GM21423 (cell line): Measurements from ENCODE around the gene PPP2R5C.
"Not testable (repeated sequence)": the region's sequence is repeated elsewhere in the genome, so short reads cannot be mapped to it uniquely, and the experiment has no call there.

Experiments
- ATAC-seq: cut with Tn5 transposase; IDR thresholded peaks from one replicate; pipeline ENCODE4 v1.9.1; 2021; ENCODE audit warnings: mild to moderate bottlenecking, moderate library complexity; ENCODE audit not compliant: unreplicated experiment

Gene PPP2R5C

DNA sequence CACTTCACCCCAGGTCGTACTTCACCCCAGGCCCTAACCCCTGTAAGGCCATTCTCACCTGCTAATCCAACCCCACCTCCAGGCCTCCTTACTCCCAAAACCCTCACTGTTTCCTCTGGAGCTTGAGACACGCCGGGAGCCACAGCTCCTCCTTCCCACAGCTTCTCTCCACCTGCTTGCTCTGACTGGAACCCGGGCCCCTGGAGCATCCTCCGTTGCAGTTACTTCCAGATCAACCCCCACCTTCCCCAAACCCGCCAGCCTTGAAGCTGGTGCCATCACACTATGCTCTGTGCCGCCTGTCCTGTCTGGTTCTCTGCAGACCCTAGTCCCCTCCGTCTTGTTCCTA is 34.6 kb upstream of the PPP2R5C start:
- no peak for ATAC-seq

DNA sequence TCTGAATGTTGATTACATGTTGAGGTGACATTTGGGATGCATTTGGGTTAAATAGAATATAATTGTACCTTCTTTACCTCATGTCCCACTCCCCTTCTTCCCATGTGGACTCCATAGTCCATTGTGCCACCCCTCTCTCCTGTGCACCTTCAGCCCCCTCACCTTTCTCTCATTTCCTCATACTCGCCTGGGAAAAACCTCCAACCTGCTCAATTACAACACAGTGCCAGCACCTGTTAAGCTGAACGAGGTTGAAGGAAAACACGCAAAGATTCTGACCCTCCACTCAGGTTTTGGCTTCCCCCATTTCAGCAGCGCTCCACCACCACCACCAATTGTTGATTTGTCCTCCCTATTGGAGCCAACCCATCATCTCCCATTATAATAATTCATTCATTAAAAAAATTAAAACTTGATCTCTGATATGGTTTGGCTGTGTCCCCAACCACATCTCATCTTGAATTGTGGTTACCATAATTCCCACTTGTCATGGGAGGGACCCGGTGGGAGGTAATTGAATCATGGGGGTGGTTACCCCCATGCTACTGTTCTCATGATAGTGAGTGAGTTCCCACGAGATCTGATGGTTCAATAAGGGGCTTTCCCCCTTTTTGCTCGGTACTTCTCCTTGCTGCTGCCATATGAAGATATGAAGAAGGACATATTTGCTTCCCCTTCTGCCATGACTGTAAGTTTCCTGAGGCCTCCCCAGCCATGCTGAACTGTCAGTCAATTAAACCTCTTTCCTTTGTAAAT is 33.7 kb upstream of the PPP2R5C start:
- ATAC-seq: no peak

DNA sequence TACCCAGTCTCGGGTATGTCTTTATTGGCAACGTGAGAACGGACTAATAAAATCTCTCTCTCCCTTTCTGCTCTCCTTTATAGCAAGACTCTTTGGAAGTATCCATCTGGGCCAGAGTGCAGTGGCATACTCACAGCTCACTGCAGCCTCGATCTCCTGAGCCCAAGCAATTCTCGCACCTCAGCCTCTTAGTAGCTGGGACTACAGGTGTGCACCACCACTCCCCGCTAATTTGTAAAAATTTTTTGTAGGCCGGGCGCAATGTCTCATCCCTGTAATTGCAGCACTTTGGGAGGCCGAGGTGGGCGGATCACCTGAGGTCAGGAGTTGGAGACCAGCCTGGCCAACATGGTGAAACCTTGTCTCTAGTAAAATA is 33.2 kb upstream of the PPP2R5C start:
- ATAC-seq: no peak

DNA sequence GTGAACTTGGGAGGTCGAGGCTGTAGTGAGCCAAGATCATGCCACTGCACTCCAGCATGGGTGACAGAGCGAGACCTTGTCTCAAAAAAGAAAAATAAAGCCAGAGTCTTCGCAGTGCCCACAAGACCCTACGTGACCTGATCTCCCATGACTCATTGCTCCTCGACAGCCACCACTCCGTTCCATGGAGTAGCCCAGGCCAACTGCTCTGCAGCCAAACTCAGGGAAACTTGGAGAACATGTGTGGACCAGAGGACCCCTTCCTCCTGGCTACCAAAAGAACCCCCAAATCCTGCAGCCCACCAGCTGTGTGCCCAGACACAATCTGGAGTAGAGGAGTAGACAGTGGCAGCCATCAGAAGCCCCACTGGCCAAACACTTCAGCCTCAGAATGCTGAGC is 32.1 kb upstream of the PPP2R5C start:
- ATAC-seq: no peak

DNA sequence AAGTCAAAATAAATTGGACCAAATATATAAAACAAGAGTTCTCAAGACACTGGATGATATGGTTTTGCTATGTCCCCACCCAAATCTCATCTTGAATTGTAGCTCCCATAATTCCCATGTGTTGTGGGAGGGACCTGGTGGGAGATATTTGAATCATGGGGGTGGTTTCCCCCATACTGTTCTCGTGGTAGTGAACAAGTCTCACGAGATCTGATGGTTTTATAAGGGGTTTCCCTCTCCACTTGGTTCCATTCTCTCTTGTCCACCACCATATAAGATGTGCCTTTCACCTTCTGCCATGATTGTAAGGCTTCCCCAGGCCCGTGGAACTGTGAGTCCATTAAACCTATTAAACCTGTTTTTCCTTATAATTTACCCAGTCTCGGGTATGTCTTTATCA is 31.4 kb upstream of the PPP2R5C start:
- not testable (repeated sequence) for ATAC-seq

DNA sequence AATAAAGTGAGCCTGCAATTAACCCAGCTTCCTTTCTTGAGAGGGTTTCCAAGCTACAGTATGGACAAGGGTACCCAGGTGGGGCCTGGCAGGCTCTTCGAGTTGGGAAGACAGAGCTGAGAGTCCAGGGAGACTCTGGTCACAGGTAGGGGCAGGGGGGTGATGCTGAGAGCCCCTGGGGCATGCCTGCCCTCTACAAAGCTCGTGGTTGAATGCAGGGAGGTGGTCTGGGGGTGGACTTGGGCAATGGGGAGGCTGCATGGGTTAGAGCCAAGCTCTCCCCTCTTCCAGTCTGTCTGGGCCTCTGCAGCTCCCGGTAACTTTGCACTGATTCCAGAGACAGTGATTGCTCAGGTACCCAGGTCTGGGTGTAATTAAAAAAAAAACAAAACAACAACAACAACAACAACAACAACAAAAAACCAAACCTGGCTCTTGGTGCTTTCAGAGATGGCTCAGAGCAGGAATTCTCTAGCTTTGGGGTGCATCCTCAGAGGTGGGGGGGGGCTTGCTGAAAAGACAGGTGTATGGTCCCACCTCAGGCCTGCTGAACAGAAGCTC is 30.8 kb upstream of the PPP2R5C start:
- no peak for ATAC-seq

DNA sequence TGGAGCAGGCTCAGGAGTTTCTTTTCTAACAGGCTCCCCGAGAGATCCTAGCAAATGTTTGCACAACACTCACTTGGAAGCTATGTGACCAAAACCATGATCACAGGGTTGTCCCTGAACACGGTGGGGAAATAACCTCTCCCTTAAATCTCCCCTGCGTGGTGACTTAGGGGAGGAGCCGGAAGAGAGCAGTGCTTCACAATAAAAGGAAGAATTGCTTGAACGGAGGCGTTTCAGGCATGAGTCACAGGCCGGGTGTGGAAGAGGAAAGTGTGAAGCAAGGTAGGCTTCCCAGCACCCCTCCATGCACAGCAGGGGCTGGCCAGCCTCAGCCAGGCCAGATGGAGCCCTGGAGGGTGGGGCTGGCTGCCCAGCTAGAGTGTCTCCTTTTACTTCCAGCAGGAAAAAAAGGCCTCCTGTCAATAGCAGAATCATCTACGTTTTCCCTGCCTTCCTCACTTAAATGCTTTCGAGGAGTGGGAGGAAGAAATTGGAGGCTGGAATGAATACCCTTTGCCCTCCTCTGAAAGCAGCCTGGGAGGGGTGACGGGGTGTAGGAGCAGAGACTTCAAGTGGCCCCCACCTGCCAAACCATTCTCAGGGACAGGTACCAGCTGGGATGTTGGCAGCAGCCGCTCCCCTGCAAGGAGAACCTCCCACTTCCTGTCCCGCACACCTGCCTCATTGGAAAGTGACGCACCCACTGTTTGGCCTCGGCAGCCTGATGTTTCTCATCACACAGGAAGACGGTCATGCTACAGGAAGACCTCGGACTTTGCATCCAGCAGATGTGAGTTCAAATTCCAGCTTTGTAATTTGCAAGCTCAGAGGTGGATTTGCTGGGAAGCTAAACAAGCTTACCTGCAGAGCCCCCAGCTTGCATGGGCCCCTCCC is 30.1 kb upstream of the PPP2R5C start:
- peak; percentile 78 for ATAC-seq

DNA sequence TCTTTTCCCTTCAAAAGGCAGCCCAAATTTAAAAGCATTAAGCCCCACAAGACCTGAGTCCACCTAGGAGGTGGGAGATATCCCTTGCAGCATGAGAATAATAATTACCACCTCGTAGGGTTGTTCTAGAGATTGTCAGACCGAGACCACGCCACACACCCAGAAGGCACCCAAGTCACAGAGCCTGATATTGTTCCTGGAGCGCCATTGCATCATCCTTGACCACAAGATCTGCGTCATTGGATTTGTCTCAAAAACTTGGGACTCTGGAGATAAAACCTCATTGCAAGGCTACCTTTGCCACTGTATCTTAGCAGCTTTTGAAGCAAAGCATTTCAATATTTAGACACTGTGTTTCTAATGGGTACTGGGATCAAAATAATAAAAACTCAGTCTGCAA is 29.4 kb upstream of the PPP2R5C start:
- no peak for ATAC-seq

DNA sequence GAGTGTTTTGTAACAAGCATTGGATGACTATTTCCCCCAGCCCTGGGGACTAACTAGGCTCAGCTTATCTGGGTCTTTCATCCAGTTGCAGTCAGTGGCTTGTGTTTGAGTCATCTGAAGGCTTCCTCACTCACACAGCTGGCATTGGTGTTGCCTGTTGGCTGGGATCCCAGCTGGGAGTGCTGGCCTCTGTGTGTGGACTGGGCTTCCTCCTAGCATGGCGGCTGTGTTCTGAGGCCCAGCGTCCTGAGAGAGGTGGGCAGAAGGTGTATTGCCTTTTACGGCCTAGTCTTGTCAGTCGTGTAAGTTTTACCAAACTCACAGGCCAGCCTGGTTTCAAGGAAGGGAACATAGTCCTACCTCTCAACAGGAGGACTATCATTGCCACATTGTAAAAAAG is 28.3 kb upstream of the PPP2R5C start:
- ATAC-seq: no peak

DNA sequence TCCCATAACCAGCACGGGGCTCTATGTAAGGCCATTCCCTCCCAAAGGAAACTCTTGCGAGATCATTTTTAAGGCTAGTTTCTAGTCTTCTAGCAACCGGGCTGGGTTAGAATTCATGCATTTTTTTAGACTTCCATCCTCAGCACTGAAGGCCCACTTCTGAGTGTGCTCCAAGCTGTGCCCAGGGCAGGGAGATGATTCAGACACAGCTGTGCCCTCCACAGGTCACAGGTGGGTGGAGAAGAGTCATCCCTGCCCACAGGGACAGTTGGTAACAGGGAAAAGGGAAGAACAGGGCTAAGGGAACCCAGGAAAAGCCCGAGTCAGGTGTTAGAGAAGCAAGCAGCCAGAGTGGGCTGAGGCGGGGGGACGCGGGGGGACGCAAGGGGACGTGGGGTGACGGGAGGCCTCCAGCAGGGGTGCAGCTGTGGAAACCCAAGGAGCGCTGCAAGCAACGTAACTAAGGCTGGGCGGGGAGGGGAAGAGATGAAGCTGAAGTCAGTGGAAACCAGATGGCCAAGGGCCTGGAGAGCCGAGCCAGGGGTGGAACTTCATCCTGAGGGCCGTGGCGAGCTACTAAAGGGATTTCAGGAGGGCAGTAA is 27.2 kb upstream of the PPP2R5C start:
- ATAC-seq: no peak

DNA sequence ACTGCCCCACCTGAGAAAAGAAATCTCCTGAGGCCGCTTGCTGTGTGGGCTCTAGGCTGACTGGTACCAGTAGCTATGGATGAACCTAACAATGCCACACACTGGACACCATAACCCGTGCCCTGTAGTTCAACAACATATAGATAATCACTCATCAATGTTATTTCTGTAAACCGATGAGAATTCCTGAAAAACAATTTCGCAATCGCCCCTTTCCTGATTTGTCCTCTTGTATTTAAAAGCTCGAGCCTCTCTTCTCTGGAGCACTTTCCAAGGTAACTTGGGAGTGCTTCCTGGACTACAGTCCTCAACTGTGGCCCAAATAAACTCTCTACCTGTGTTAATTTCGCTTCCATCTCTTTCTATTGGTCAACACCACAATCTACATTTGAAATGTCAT is 26.1 kb upstream of the PPP2R5C start:
- no peak for ATAC-seq

DNA sequence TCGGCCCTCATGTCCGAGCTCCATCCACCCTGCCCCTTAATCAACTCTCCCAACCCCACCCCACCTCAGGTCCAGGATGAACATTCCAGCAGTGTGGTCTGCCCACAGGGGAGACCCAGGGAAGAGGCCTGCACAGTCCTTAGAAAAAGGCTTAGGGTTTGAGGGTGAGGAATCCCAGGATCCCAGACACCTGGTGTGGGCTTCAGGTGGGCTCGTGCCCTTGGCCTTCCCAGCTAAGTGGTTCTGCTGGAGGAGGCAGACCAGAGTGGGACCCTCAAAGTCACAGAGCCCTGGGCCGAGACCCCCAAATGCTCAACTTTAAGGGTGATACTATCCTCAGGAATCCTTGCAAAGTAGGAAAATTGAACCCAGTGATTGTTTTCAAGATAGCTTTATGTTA is 25.4 kb upstream of the PPP2R5C start:
- no peak for ATAC-seq

DNA sequence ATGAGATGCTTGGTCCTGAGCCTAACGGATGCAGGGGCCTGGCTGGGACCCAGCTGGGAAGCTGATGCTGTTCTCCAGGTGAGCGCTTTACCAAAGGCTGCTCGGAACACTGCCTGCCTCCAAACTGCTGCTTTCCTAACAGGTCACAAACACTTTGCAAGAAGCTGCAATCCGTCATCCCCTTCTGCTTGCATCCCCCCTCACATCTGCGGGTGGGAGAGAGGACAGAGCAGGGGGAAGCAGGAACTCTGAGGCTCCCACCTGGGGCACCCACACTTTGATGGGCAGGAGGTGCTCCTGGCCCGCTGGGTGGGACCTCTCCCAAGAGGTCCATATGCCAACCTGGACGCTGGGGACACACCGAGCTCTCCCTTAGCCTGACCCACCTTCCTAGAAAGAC is 24.9 kb upstream of the PPP2R5C start:
- no peak for ATAC-seq

DNA sequence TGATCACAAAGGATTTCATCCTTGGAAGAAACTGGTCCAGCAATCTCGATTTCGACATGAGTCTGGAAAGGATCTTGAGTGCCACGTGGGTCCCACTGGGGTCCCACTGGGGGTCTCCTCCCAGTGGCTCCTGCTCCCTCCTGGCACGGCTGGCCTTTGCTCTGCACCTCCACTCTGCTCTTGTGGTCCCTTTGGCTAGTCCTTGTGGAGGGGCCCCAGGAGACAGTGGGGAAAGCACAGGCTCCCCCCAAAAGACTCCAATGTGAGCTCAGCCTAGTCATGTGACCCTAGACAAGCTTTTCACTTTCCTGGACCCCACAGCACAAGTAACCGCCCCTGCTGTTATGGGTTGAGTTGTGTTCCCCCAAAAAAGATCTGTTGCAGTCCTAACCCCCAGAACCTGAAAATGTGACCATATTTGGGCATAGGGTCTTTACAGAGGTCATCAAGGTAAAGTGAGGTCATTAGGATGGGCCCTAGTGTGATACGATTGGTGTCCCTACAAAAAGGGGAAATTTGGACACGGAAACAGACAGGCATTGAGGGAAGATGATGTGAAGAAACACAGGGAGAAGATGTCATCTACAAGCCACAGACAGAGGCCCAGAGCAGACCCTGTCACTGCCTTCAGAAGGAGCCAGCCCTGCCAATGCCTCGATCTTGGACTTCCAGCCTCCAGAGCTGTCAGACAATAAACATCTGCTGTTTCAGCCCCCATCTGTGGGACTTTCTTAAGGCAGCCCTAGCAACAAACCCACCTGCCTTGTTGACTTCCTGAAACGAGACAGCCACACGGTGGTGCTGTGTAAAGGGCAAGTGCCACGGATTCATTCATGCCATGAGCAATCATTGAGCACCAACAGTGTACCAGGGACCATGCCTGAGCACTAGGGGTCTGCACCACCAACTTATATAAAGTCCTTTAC is 23.8 kb upstream of the PPP2R5C start:
- ATAC-seq: no peak

DNA sequence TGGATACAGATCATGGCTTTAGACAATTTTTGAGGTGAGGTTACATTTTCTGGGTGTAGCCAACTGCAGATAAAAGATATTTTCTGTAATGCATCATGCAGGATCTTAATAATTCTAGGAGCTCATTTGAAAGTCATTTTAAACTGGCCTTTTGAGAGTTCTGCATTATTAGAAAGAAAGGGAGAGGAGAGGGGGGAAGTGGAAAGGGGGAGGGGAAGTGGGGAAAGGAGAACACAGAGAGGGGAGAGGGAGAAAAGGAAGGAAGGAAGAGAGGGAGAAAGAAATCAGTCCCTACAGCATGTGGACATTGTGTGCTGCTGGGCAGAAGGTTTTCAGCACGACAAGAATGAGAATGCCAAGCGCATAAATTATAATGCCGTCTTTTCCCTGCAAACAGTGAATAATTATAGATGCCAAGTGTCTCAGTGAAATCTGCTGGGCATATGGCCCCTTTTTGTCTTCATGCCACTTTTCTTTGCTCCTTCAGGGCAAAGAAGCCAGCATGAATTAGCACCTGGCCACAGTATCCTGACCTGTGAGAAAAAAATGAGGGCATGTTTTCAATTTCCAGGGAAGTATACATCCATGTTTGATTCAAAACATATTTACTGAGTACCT is 22.7 kb upstream of the PPP2R5C start:
- no peak for ATAC-seq

DNA sequence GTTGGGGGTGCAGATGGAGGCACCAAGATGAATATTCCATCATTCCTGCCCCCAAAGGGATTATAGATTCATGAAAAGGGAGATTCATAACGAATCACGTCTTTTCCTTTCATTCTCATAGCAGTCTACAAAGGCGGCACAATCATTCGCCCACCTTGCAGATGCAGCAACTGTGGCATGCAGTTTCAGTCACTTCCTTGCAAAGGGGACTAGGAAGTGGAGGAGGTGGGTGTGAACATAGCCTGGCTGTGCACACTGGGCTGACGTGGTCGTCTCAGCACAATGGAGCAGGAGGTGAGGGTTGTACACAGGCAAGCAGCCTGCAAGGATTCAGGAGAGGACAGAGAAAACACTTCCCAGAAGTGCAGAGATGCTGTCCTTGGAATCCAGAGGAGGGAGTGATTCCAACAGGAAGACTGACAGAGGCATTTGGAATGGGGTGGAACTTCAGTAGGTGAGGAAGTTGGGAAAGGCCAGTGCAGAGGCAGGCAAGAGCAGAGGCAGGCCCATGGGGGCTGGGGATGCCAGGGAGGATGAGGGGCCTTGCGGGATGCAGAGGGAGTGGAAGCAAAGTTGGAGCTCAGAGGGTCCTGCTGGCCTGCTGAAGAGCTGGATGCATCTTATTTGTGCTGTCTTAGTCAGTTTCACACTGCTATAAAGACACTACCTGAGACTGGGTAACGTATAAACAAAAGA is 21.9 kb upstream of the PPP2R5C start:
- no peak for ATAC-seq

DNA sequence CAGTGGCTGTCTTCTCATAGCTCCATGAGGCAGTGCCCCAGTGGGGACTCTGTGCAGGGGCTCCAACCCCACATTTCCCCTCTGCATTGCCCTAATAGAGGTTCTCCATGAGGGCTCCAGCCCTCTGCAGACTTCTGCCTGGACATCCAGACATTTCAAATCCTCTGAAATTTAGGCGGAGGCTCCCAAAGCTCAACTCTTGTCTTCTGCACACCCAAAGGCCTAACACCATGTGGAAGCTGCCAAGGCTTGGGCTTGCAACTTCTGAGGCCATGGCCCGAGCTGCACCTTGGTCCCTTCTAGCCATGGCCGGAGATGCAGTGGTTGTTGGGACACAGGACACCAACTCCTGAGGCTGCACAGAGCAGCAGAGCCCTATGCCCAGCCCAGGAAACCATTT is 20.5 kb upstream of the PPP2R5C start:
- ATAC-seq: no peak

DNA sequence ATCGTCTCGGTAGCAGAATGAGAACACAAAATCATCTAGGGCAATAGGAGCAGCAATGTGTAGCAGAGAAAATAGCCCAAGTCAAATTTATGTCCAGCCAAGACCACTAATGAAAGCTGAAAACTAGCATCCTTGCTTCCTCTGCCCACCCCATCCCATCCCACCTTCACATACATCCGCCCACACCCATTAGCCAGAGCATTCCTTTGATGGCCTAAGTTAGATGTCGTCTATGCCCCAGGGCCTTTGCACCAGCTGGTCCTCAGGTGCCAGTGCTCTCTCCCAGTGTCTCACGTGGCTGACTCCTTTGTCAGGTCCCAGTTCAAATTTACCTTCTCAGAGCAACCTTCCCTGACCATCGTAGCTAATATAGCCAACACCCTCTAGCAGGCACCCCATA is 17.8 kb upstream of the PPP2R5C start:
- no peak for ATAC-seq

DNA sequence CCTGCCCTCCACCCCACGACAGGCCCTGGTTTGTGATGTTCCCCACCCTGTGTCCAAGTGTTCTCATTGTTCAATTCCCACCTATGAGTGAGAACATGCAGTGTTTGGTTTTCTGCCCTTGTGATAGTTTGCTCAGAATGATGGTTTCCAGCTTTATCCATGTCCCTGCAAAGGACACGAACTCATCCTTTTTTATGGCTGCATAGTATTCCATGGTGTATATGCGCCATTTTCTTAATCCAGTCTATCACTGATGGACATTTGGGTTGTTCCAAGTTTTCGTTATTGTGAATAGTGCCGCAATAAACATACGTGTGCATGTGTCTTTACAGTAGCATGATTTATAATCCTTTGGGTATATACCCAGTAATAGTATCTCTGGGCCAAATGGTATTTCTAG is 17.1 kb upstream of the PPP2R5C start:
- ATAC-seq: not testable (repeated sequence)

DNA sequence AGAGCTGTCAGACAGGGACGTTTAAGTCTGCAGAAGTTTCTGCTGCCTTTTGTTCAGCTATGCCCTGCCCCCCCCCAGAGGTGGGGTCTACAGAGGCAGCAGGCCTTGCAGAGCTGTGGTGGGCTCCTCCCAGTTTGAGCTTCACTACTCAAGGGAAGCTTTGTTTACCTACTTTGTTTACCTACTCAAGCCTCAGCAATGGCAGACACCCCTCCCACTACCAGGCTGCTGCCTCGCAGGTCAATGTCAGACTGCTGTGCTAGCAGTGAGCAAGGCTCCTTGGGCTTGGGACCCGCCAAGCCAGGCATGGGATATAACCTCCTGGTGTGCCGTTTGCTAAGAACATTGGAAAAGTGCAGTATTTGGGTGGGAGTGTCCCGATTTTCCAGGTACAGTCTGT is 11.8 kb upstream of the PPP2R5C start:
- ATAC-seq: not testable (repeated sequence)
